GM18858 (cell line): ENCODE data around the gene CGN.

Experiments
- ATAC-seq: cut with Tn5 transposase; IDR thresholded peaks from one replicate; pipeline ENCODE4 v1.9.1; 2021; ENCODE audit not compliant: unreplicated experiment

CGN gene

GRCh38 chr1:151585622-151586021 lies 74.4 kb downstream of the CGN start:
- ATAC-seq: no peak
